Body of pancreas (tissue), 4 donors: Measurements from ENCODE around the gene LINC01488.

ENCODE experiments used
- CTCF ChIP-seq, 7 experiments: fragments of 450-650 bp in 4 of 7; fragments of 200-600 bp in 3 of 7; sonication (generic) in 3 of 7; IDR thresholded peaks; one replicate each; pipeline ENCODE4 v1.5.1; 2016 to 2019; ENCODE audit warnings: antibody characterized with exemption in 7 of 7
- POLR2A ChIP-seq, 3 donors: fragments of 450-650 bp; IDR thresholded peaks; one replicate each; pipeline ENCODE4 v1.6.1; 2016; ENCODE audit warnings: antibody characterized with exemption in 3 of 3, mild to moderate bottlenecking in 2 of 3

GRCh38 chr11:69473276-69473845, 8.1 kb upstream of the LINC01488 start:
- TF ChIP-seq CTCF (IDR thresholded peaks at IDR 0.05) (no peak), POLR2A (IDR thresholded peaks at IDR 0.05) (no peak)
